Measurements from ENCODE around the gene GTPBP3.

DNA sequence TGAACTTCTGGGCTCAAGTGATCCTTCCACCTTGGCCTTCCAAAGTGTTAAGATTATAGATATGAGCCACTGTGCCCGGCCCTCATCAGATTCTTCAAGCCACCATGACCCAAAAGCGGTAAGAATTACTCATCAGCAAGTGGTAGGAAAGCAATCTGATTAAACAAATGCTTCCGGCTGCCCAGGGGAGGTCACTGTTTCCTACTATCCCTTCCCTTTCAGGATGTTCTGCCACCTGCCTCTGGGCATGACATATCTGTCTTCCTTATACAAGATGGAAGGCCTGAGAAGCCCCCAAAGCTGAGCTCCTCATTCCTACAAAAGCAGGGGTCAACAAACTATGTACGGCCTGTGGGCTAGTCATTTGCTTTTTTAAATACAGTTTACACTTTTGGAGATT, 41.1 kb upstream of the GTPBP3 start:
- TF ChIP-seq, protein P1, sequence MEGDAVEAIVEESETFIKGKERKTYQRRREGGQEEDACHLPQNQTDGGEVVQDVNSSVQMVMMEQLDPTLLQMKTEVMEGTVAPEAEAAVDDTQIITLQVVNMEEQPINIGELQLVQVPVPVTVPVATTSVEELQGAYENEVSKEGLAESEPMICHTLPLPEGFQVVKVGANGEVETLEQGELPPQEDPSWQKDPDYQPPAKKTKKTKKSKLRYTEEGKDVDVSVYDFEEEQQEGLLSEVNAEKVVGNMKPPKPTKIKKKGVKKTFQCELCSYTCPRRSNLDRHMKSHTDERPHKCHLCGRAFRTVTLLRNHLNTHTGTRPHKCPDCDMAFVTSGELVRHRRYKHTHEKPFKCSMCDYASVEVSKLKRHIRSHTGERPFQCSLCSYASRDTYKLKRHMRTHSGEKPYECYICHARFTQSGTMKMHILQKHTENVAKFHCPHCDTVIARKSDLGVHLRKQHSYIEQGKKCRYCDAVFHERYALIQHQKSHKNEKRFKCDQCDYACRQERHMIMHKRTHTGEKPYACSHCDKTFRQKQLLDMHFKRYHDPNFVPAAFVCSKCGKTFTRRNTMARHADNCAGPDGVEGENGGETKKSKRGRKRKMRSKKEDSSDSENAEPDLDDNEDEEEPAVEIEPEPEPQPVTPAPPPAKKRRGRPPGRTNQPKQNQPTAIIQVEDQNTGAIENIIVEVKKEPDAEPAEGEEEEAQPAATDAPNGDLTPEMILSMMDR (conservative IDR thresholded peaks at IDR 0.05; ENCODE audit: low read depth, low read length): no peak
- TF ChIP-seq EZH2 (IDR thresholded peaks at IDR 0.05; ENCODE audit: borderline replicate concordance, low read depth, low read length, poor library complexity, severe bottlenecking): no peak

Measured in A673 (cell line).